Transverse colon (tissue), 4 donors: ENCODE data around the gene ISG20L2.

Experiments used
- EP300 ChIP-seq: sonication (generic); formaldehyde crosslinking; IDR thresholded peaks from one replicate; pipeline ENCODE4 v1.6.1; 2017; ENCODE audit warnings: antibody characterized with exemption, low read depth
- POLR2A ChIP-seq: fragments of 450-650 bp; IDR thresholded peaks from one replicate; pipeline ENCODE4 v1.6.1; 2016; ENCODE audit warnings: antibody characterized with exemption, mild to moderate bottlenecking, moderate library complexity
- POLR2AphosphoS5 ChIP-seq, 3 donors: sonication (generic); formaldehyde crosslinking; IDR thresholded peaks; one replicate each; pipeline ENCODE4 v1.6.1; 2016; ENCODE audit warnings: antibody characterized with exemption in 3 of 3
- TF ChIP-seq, protein P1 (sequence below), 5 experiments: fragments of 200-600 bp in 3 of 5; fragments of 450-650 bp in 2 of 5; sonication (generic) in 3 of 5; IDR thresholded peaks; 1 replicate in 2 of 5; 2 replicates in 3 of 5; pipeline ENCODE4 v1.5.1; 2016 to 2017; ENCODE audit warnings: antibody characterized with exemption in 5 of 5, inconsistent platforms in 3 of 5, mild to moderate bottlenecking in 2 of 5, moderate library complexity in 1 of 5

DNA sequence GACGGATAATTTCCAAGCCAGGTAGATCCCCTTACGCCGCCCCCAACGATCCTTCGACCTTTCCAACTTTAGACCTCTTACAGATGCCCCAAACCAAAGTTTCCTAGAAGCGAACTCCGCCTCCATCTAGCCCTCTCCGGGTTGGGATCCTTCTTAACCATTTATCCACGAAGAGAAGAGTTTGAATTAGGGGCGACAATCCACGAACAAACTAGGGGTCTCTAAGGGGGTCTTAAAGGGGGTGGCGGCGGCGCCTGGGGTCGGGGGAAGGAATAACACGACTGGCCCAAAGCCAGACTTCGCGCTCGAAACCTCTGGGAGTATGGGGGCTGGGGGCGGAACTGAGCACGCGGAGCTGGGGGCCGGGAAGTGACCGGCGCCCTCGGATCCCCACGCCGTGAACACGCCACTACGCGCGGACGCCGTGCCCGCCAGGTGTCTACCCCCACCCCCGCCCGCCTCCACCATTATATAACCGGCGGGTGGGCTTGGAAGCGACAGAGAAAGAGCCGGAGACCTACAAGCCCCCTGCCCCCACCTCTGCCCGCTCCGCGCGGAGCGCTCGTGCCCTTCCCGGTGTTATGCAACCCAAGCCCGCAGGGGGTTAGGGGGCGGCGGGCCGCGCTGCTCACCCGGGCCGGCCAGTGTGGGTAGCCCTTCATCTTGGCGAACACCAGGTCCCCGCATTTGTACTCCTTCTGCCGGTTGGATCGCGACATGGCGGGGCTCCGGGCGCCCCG, 22.3 kb upstream of the ISG20L2 start:
- TF ChIP-seq POLR2AphosphoS5 (IDR thresholded peaks at IDR 0.05) (peak in 1 of 3 donors; percentile 3), POLR2A (no peak), EP300 (no peak)
- TF ChIP-seq, protein P1, sequence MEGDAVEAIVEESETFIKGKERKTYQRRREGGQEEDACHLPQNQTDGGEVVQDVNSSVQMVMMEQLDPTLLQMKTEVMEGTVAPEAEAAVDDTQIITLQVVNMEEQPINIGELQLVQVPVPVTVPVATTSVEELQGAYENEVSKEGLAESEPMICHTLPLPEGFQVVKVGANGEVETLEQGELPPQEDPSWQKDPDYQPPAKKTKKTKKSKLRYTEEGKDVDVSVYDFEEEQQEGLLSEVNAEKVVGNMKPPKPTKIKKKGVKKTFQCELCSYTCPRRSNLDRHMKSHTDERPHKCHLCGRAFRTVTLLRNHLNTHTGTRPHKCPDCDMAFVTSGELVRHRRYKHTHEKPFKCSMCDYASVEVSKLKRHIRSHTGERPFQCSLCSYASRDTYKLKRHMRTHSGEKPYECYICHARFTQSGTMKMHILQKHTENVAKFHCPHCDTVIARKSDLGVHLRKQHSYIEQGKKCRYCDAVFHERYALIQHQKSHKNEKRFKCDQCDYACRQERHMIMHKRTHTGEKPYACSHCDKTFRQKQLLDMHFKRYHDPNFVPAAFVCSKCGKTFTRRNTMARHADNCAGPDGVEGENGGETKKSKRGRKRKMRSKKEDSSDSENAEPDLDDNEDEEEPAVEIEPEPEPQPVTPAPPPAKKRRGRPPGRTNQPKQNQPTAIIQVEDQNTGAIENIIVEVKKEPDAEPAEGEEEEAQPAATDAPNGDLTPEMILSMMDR (IDR thresholded peaks at IDR 0.05): peak in 3 of 5 experiments; percentile 9 to 50 (median 42)
